PFSK-1 (cell line): ENCODE measurements around the gene FOXN3.

Experiments
- POLR2AphosphoS5 ChIP-seq: IDR thresholded peaks from 2 replicates; pipeline ENCODE4 v1.6.1; 2012; ENCODE audit warnings: low read depth, mild to moderate bottlenecking, control low read depth, low read length, moderate library complexity
- REST ChIP-seq, 2 experiments: IDR thresholded peaks; 2 replicates each; pipeline versions ENCODE4 v1.6.1 to v1.8.0; 2011 to 2012; ENCODE audit warnings: low read depth in 2 of 2, low read length in 2 of 2, control low read depth in 1 of 2, inconsistent platforms in 1 of 2, mild to moderate bottlenecking in 1 of 2, moderate library complexity in 1 of 2; ENCODE audit not compliant: insufficient read depth in 1 of 2

DNA sequence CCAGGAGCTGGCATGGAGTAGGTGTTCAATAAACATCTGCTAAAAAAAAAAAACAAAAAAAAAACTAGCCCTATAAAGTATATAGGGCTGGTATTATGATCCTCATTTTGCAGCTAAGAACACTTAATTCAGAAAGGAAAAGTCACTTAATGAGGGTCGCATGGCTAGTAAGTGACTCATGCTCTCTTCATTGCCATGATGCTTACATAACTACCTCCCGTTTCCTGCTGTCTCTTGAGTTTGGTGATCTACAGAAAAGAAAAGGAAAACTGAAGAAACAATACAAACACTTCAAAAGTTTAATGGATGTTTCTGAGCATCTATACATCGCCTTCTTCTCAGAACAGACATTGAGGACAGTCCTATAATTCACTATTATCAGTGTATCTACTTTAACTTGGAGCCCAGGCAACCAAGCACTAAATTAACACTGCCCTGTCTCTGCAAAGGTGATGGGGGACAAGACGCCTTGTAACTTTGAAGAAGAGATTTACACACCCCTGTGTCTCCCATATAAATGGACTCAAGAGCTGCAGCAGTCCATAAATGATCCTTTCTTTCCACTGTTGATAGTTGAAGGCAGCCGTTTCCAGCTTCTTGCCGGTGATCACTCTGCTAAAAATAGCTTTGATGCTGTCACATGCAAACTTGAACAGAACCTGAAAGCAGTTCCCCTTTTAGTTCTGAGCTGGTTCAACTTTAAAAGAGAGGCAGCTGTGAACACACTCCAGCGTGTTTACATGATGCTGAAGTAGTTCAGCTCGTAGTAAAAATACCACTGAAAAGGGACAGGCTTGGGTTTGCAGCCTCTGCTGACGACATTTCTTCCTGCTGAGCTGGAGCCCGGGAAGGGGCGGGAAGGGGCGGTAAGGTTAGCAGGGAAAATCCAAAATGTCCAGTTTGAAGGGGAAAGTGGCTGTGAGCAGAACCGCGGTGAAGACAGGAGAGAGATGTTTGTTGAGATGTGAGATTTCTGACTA, 113.3 kb downstream of the FOXN3 start:
- TF ChIP-seq POLR2AphosphoS5 (no peak), REST (IDR thresholded peaks at IDR 0.05; ENCODE audit: insufficient read depth in 1 of 2, low read depth in 2 of 2, low read length in 2 of 2) (no peak)
